Measurements from ENCODE around the gene NTRK3. TPM values are rescaled to one million over a fixed set of nuclear protein-coding genes. Genes with fewer than 3 reads are reported as not detected.

Gene NTRK3
- polyA plus RNA-seq, 1 experiment: 0.21 TPM

GRCh38 chr15:87944050-87944449, 312.5 kb downstream of the NTRK3 start:
- Histone ChIP-seq H3K27ac (ENCODE audit: low read depth, low read length) (no peak overlapping the region), H3K9me3 (ENCODE audit: control insufficient read depth, insufficient read depth, low read length) (no peaks in the 10 kb centered on the region), H3K4me3 (ENCODE audit: low read depth, low read length) (no peak overlapping the region), H3K27me3 (ENCODE audit: control insufficient read depth, insufficient read depth, low read length) (no peaks in the 10 kb centered on the region)
- ChIA-PET CTCF (no interaction called here), POLR2A (no interaction called here)
- TF ChIP-seq CTCF (IDR thresholded peaks at IDR 0.05; ENCODE audit: low read depth, low read length): no peak
- no peak for DNase-seq (ENCODE audit: low read depth, low spot score)

- Histone ChIP-seq H3K27ac (ENCODE audit: low read depth, low read length) (no peak overlapping the region), H3K9me3 (ENCODE audit: control insufficient read depth, insufficient read depth, low read length) (no peaks in the 10 kb centered on the region), H3K4me3 (ENCODE audit: low read depth, low read length) (no peak overlapping the region), H3K27me3 (ENCODE audit: control insufficient read depth, insufficient read depth, low read length) (no peaks in the 10 kb centered on the region)
- no peak for TF ChIP-seq CTCF (IDR thresholded peaks at IDR 0.05; ENCODE audit: low read depth, low read length)
- CTCF ChIA-PET: no interaction called here
- DNase-seq (ENCODE audit: low read depth, low spot score): no peak
- POLR2A ChIA-PET: no interaction called here
Measured at GRCh38 chr15:87943626-87944025, 312.9 kb downstream of the NTRK3 start.

- H3K27ac ChIP-seq (ENCODE audit: low read depth, low read length): no peak overlapping the region
- H3K27me3 ChIP-seq (ENCODE audit: control insufficient read depth, insufficient read depth, low read length): no peaks in the 10 kb centered on the region
- H3K4me3 ChIP-seq (ENCODE audit: low read depth, low read length): no peak overlapping the region
- ChIA-PET CTCF (no interaction called here), POLR2A (no interaction called here)
- no peak for TF ChIP-seq CTCF (IDR thresholded peaks at IDR 0.05; ENCODE audit: low read depth, low read length)
- H3K9me3 ChIP-seq (ENCODE audit: control insufficient read depth, insufficient read depth, low read length): no peaks in the 10 kb centered on the region
- no peak for DNase-seq (ENCODE audit: low read depth, low spot score)
Measured at GRCh38 chr15:87942316-87942715, 314.2 kb downstream of the NTRK3 start.

- POLR2A ChIA-PET: no interaction called here
- no peak overlapping the region for H3K4me3 ChIP-seq (ENCODE audit: low read depth, low read length)
- no peak for TF ChIP-seq CTCF (IDR thresholded peaks at IDR 0.05; ENCODE audit: low read depth, low read length)
- no peaks in the 10 kb centered on the region for H3K9me3 ChIP-seq (ENCODE audit: control insufficient read depth, insufficient read depth, low read length)
- DNase-seq (ENCODE audit: low read depth, low spot score): no peak
- no peak overlapping the region for H3K27ac ChIP-seq (ENCODE audit: low read depth, low read length)
- CTCF ChIA-PET: no interaction called here
- H3K27me3 ChIP-seq (ENCODE audit: control insufficient read depth, insufficient read depth, low read length): no peaks in the 10 kb centered on the region
Measured at GRCh38 chr15:87941606-87942005, 314.9 kb downstream of the NTRK3 start.

- TF ChIP-seq CTCF (IDR thresholded peaks at IDR 0.05; ENCODE audit: low read depth, low read length): no peak
Measured at GRCh38 chr15:87940768-87941167, 315.8 kb downstream of the NTRK3 start.

More at GRCh38 chr15:87940768-87941167, 315.8 kb downstream of the NTRK3 start:
- Histone ChIP-seq H3K27me3 (ENCODE audit: control insufficient read depth, insufficient read depth, low read length) (no peaks in the 10 kb centered on the region), H3K27ac (ENCODE audit: low read depth, low read length) (no peak overlapping the region), H3K4me3 (ENCODE audit: low read depth, low read length) (no peak overlapping the region), H3K9me3 (ENCODE audit: control insufficient read depth, insufficient read depth, low read length) (no peaks in the 10 kb centered on the region)
- ChIA-PET CTCF (no interaction called here), POLR2A (no interaction called here)
- no peak for DNase-seq (ENCODE audit: low read depth, low spot score)

Measured in AG04450 (cell line).